Globus pallidus (tissue), 1 donor: ENCODE results near the gene MED10.
"Not testable (repeated sequence)": the region's sequence is repeated elsewhere in the genome, so short reads cannot be mapped to it uniquely, and the experiment has no call there.

Experiments
- DNase-seq: peaks from one replicate; pipeline ENCODE4 v3.0.0-alpha.2; 2015; ENCODE audit warnings: low spot score

The MED10 gene

GRCh38 chr5:6372251-6373080, 5.9 kb downstream of the MED10 start:
- no peak for DNase-seq

- DNase-seq: no peak
Measured at GRCh38 chr5:6371079-6371810, 7.1 kb downstream of the MED10 start.

GRCh38 chr5:6370580-6370979, 7.8 kb downstream of the MED10 start:
- no peak for DNase-seq

DNA sequence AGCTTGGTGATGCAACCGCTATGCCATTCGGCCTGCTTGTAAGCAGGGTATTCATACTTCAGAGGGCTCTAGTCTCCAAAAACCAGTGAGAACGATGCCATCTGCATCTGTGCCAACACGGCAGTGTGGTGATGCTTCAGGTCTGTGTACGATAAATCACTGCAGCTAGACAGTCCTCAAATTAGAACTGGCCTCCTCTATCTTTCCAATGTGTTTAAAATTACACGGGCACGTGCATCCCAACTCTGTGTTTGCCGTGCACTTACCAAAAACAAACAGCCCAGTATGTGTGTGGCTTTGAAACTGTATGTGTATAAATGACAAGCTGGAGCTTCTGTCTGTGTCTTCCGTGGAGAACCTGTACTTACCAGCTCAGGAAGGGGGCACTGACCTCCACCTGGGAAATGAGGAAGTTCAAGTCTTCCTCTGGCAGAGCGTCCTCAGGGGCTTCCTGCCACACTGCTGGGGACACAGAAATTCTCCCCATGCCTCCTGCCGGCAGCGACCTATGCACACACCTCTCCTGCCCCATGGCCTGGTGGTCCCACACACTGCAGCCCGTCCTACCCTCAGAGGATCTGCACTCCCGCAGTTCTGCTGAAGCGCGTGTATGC, 12.3 kb downstream of the MED10 start:
- DNase-seq: no peak

- DNase-seq: no peak
Measured at GRCh38 chr5:6365142-6365976, 13.0 kb downstream of the MED10 start.

DNA sequence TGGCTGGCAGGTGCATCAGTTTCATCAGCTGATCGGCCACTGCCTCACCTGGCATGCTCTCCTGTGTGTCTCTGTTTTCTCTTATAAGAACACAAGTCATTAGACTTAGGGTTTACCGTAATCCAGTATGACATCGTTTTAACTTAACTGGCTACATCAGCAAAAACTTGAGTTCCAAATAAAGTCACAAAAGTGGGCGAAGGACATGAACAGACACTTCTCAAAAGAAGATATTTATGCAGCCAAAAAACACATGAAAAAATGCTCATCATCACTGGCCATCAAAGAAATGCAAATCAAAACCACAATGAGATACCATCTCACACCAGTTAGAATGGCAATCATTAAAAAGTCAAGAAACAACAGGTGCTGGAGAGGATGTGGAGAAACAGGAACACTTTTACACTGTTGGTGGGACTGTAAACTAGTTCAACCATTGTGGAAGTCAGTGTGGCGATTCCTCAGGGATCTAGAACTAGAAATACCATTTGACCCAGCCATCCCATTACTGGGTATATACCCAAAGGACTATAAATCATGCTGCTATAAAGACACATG, 14.8 kb downstream of the MED10 start:
- not testable (repeated sequence) for DNase-seq

DNA sequence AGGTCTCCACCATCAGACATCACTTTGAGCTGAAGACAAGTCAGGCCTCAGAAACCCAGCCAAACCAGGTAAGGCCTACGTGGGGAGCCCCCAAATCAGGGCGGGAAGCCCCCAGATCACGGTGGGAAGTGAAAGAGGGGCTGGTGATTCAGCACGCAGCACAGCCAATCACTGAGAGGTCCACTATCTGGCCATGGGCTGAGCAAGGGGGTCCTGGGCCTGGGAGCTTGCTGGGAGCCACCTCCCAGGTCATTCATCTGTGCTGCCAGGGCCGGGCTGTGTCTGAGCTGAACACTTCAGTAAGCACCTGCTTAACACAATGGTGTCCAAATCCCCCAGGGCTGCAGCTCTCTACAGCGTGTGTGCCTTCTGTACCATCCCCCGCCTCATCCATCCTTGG, 15.5 kb downstream of the MED10 start:
- no peak for DNase-seq

DNA sequence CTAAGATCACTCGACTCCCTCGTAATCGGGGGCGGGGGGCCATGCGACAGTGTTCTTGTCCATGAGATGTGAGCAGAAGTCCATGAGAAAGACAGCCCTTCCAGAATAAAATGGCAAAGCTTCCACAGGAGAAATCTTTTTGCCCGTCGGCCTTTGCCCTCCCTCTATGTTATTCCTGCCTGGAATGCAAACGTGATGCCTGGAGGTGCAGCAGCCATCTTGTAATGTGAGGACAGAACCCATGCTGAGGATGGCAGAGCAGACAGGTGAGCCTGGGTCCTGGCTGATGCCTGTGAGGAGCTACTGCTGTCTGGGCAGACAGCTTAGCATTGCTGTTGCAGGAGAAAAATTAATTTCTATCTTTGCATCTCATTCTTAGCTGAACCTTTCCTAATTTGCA, 17.2 kb downstream of the MED10 start:
- no peak for DNase-seq

DNA sequence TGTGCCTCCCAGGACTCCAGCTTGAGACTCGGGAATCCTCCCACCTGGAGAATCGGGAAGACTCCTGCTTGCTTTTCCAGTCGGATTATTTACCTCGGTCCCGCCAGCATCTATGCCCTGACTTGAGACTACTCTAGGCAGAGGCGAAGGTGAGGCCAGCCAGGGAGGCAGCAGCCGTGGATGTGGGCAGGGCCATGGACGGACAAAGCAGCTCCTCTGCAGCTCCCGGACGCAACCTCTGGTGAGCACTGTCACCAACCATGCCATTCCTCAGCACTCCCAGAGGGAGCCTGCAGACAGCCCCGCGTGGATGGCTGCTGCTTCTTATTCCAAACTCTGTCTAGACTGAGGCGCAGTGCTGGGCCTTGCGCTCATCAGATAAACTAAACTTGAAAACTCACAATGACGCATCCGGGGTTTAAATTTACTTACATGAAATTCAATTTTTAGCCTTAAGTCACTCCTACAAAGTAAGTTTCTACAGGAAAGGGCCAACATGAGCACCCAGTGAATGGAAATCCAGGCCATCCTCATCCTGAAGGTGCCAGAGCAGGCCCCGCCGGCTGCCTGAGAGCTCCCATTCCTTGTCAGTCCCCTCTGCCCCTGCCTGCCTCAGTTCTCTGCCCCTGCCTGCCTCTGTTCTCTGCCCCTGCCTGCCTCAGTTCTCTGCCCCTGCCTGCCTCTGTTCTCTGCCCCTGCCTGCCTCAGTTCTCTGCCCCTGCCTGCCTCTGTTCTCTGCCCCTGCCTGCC, 17.8 kb downstream of the MED10 start:
- DNase-seq: no peak

DNA sequence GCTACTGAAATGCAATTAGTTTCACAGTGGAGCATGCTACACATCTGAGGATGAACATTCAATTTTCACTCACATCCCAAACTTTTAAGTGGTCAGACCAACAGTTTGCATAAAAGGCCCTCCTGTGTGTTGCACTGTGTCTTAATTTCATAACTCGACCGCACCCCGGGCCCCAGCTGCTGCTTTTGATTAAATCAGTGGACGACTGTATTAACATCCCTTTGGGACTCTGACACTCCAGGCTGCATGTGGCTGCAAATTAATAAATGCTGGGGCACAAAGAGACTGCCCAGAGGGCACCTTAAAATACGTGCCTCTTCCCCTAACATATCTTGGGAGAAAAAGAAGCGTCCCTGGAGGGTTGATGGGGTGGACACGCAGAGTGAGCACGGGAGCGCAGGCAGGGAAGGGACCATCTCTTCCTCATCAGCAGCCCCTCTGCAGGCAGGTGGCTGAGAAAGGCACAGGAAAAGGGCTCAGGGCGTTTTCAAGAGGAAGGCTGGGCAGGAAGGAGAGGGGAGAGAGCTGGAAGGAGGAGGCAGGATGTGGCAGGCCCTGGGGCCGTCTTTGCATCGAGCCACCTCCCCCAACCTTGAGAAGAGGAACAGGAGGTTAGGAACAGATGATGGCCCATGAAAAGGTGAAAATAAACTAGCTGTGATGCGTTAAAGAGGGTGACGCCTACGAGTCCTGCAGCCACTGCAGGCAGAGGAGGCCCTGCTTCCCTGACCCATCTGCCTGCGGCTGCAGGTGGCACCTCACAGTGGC, 18.6 kb downstream of the MED10 start:
- DNase-seq: no peak

DNA sequence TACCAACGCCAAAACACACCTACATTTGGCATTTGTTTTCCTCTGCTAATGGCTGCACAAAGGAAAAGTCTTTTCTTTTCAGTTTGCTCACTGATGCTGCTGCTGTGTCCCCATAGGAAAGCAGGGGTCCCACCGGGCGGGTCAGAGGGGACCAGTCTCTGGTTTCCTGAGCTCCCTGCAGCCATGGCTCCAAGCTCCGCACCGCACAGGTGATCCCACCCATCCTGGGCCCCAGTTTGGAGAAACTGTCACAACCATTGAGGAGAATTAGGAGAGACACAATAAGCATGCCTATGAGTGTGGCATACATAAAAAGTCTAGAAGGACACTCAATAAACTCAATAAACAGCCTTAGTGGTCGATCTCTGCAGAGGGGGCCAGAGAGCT, 19.9 kb downstream of the MED10 start:
- no peak for DNase-seq

- DNase-seq: not testable (repeated sequence)
Measured at GRCh38 chr5:6357817-6358433, 20.4 kb downstream of the MED10 start.

DNA sequence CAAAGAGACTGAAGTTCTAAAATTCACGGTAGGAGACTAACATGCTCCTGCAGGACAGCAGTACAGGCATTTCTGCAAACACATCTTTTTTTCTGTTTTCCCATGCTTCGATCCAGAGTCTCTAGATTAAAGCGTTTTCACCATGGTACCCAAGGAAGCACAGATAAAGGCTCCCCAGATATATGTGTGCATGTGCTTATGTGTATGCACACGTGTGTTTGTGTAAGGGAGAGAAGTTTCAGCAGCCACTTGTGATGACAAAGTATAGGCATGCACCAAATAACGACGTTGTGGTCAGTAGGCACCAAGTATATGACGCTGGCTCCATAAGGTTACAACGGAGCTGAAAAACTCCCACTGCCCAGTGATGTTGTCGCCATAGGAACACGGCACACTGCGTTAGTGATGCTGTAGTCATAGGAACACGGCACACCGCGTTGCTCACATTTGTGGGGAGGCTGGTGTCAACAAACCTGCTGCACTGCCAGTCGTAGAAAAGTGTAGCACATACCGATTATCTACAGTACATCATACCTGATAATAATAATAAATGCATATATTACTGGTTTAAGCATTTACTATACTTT, 21.7 kb downstream of the MED10 start:
- no peak for DNase-seq

DNA sequence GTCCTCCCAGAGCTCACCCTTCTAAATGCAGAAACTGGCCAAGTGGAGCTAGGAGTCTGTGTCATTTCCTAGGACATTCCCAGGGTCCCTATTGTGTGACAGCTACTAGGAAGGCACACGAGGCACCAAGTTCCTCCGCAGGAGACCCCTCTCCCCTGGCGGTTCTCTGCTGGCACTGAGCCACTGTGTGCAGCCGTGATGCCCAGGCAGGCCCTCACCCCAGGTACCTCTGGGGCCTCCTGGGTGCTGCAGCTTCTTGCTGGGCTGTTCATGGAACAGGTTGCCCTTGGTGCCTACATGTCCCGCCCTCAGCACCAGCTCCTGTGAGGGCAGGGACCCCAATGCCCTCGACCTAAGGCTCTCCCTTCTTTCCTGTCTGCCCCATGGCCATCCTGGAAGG, 23.1 kb downstream of the MED10 start:
- DNase-seq: no peak

DNA sequence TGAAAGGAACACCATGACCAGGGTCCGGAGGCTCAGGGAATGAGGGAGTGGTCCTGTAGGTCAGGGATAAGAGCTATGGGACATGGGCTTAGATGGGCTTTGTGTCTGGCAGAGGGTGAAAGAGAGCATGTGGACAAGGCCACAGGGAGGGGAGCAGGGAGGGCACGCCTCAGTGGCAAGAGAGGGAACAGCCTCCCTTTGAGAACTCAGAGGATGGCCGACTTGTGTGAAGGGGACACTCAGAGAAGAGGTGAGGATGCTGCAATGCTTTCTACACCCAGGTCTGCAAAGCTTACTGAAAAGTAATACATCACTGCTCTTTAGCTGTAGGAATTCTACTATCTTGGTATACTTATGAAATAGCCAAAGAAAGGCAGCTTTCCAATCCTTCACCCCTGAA, 23.5 kb downstream of the MED10 start:
- DNase-seq: no peak

DNA sequence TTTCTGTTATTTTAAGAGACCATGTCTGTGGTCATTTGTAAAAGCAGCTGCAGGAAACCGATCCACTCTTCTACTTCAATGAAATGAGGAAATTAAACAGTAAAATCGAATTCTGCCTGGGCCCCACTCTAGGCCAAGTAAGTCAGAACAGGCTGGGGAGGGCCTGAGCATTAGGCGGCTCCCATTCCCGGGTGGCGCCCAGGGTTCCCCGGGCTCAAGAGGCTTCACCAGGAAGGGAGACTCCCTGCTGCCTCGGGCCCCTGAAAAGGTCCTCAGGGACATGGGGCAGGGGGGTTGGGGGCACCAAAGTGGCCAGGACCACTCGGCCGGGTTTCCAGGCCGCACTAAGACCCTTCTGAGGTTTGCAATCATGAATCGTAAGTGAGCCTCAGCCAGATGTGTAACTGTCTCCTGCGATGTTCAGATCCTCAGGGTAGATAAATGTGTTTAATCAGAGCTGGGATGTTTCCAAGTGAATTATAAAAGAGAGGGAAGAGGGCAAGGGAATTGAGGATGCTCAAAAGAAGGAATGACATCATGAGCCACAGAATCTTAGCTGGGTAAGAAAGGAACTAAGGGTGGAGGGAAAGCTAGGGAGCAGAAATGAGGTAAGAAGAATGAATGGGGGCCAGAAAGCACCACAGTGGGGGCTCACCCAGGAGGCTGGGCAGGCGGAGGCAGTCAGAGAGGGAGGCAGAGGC, 24.6 kb downstream of the MED10 start:
- no peak for DNase-seq

GRCh38 chr5:6350277-6351090, 27.9 kb downstream of the MED10 start:
- no peak for DNase-seq

DNA sequence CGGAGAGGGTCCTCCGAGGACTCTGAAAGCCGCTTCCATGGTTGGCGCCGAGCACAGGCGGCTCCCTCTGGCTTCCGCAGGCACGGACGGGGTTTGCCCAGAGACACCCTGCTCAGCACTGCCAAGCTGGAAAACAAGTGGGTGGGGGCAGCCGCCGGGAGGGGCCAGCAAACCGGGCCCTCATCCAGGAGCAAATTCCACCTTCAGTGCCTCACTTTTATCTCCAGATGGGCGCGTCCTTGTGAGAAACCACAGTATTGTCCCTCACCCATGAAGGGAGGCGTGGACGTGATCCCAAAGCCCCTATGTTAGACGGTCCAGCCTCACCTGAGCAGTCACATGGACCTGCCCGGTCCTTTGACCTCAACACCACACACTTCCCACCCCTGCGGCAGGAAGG, 29.0 kb downstream of the MED10 start:
- no peak for DNase-seq
